Retinal pigment epithelial cell (primary cell): ENCODE data around the gene SPTBN1.
A peak's percentile ranks its signal among the peaks of the same experiment; 100 is the strongest.

Source experiments
- DNase-seq: peaks from one replicate; pipeline ENCODE4 v3.0.0-alpha.2; 2010; ENCODE audit warnings: low read depth
- H3K4me3 ChIP-seq: 2 replicates; pipeline ENCODE4 v1.5.1; 2011; ENCODE audit warnings: mild to moderate bottlenecking, low read length, control low read depth, moderate library complexity
- CTCF ChIP-seq: conservative IDR thresholded peaks from 2 replicates; pipeline ENCODE4 v1.5.1; 2011; ENCODE audit warnings: low read depth, low read length, control low read depth, inconsistent platforms

SPTBN1 gene

GRCh38 chr2:54651291-54651690 is 195.2 kb downstream of the SPTBN1 start:
- no peak overlapping the region for H3K4me3 ChIP-seq
- no peak for TF ChIP-seq CTCF
- DNase-seq: no peak

- no peak for TF ChIP-seq CTCF
- no peak overlapping the region for H3K4me3 ChIP-seq
- no peak for DNase-seq
Observed at GRCh38 chr2:54652540-54652939, 196.4 kb downstream of the SPTBN1 start.

GRCh38 chr2:54653572-54654204 is 197.6 kb downstream of the SPTBN1 start:
- no peak for DNase-seq
- no peak for TF ChIP-seq CTCF
- no peak overlapping the region for H3K4me3 ChIP-seq

- no peak for DNase-seq
- H3K4me3 ChIP-seq: no peak overlapping the region
- no peak for TF ChIP-seq CTCF
Observed at GRCh38 chr2:54655046-54655809, 199.1 kb downstream of the SPTBN1 start.

GRCh38 chr2:54656863-54657262 is 200.7 kb downstream of the SPTBN1 start:
- DNase-seq: no peak
- no peak for TF ChIP-seq CTCF
- H3K4me3 ChIP-seq: no peak overlapping the region

- peak; percentile 70 for TF ChIP-seq CTCF
- H3K4me3 ChIP-seq: no peak overlapping the region
- DNase-seq: no peak
Observed at GRCh38 chr2:54657664-54658083, 201.5 kb downstream of the SPTBN1 start.

- no peak overlapping the region for H3K4me3 ChIP-seq
- DNase-seq: no peak
- TF ChIP-seq CTCF: no peak
Observed at GRCh38 chr2:54658564-54659071, 202.5 kb downstream of the SPTBN1 start.
